HEK293 (cell line): ENCODE measurements around the gene CLTCL1.
A peak's percentile ranks its signal among the peaks of the same experiment; 100 is the strongest.

ENCODE experiments used
- CTCF ChIA-PET: fragments of 350-600 bp; formaldehyde crosslinking; extraction: SDS; loops from one replicate; lab custom pipeline; 2021; ENCODE audit warnings: antibody characterized with exemption; lab: Yijun Ruan, JAX
- POLR2A ChIA-PET: fragments of 300-600 bp; formaldehyde crosslinking; extraction: SDS; loops from one replicate; lab custom pipeline; 2020; ENCODE audit warnings: antibody characterized with exemption, inconsistent platforms; lab: Yijun Ruan, JAX
- H3K27ac ChIP-seq: fragments of 200-500 bp; sonication (Bioruptor generic); 2 replicates; pipeline ENCODE4 v1.5.1; 2014; ENCODE audit warnings: low read depth, low read length, control low read depth, inconsistent platforms; ENCODE audit errors: extremely low read depth
- H3K36me3 ChIP-seq, 2 experiments: fragments of 200-500 bp in 1 of 2; sonication (Bioruptor generic) in 1 of 2; 1 replicate in 1 of 2; 2 replicates in 1 of 2; pipeline ENCODE4 v1.5.1; 2014 to 2017; ENCODE audit warnings: inconsistent platforms in 2 of 2, low read length in 2 of 2; ENCODE audit not compliant: control insufficient read depth in 2 of 2, insufficient read depth in 1 of 2
- H3K4me1 ChIP-seq: fragments of 200-500 bp; sonication (Bioruptor generic); 2 replicates; pipeline ENCODE4 v1.5.1; 2014; ENCODE audit warnings: mild to moderate bottlenecking, low read length, inconsistent platforms; ENCODE audit not compliant: control insufficient read depth, insufficient read depth
- H3K4me3 ChIP-seq: 2 replicates; pipeline ENCODE4 v1.5.1; 2011; ENCODE audit warnings: low read depth, mild to moderate bottlenecking, control low read depth, low read length, moderate library complexity
- H3K9me3 ChIP-seq: fragments of 200-500 bp; sonication (Bioruptor generic); 2 replicates; pipeline ENCODE4 v1.5.1; 2014; ENCODE audit warnings: low read depth, low read length, inconsistent platforms; ENCODE audit not compliant: control insufficient read depth, insufficient read depth
- FEZF1 ChIP-seq: fragments of 450-650 bp; formaldehyde crosslinking; IDR thresholded peaks from 2 replicates; pipeline ENCODE4 v1.5.1; 2016; ENCODE audit warnings: missing biosample characterization, missing genetic modification characterization
- HOXC10 ChIP-seq: sonication (generic); formaldehyde crosslinking; IDR thresholded peaks from 2 replicates; pipeline ENCODE4 v1.8.1; 2023; ENCODE audit warnings: mild to moderate bottlenecking, missing genetic modification reagents
- KLF7 ChIP-seq: fragments of 450-650 bp; formaldehyde crosslinking; IDR thresholded peaks from 2 replicates; pipeline ENCODE4 v1.5.1; 2016; ENCODE audit warnings: missing biosample characterization, missing genetic modification characterization, borderline replicate concordance
- OSR2 ChIP-seq: fragments of 450-650 bp; formaldehyde crosslinking; IDR thresholded peaks from 2 replicates; pipeline ENCODE4 v1.5.1; 2016; ENCODE audit warnings: missing biosample characterization, missing genetic modification characterization
- REPIN1 ChIP-seq: fragments of 450-650 bp; formaldehyde crosslinking; IDR thresholded peaks from 2 replicates; pipeline ENCODE4 v1.5.1; 2017; ENCODE audit warnings: missing biosample characterization, missing genetic modification characterization, low read depth
- SP3 ChIP-seq: fragments of 450-650 bp; formaldehyde crosslinking; IDR thresholded peaks from 2 replicates; pipeline ENCODE4 v1.5.1; 2016; ENCODE audit warnings: missing biosample characterization, missing genetic modification characterization
- ZBTB17 ChIP-seq: fragments of 450-650 bp; formaldehyde crosslinking; IDR thresholded peaks from 2 replicates; pipeline ENCODE4 v1.5.1; 2016; ENCODE audit warnings: missing biosample characterization, missing genetic modification characterization
- ZBTB20 ChIP-seq: fragments of 450-650 bp; formaldehyde crosslinking; IDR thresholded peaks from 2 replicates; pipeline ENCODE4 v1.5.1; 2016; ENCODE audit warnings: missing biosample characterization, missing genetic modification characterization
- ZNF2 ChIP-seq: fragments of 450-650 bp; formaldehyde crosslinking; IDR thresholded peaks from 2 replicates; pipeline ENCODE4 v1.5.1; 2016; ENCODE audit warnings: missing biosample characterization, missing genetic modification characterization
- ZNF24 ChIP-seq: fragments of 450-650 bp; formaldehyde crosslinking; IDR thresholded peaks from 2 replicates; pipeline ENCODE4 v1.5.1; 2016; ENCODE audit warnings: missing biosample characterization, missing genetic modification characterization
- ZNF335 ChIP-seq: fragments of 450-650 bp; formaldehyde crosslinking; conservative IDR thresholded peaks from 2 replicates; pipeline ENCODE4 v1.5.1; 2016; ENCODE audit warnings: missing biosample characterization, missing genetic modification characterization
- ZNF423 ChIP-seq: fragments of 450-650 bp; formaldehyde crosslinking; IDR thresholded peaks from 2 replicates; pipeline ENCODE4 v1.5.1; 2016; ENCODE audit warnings: missing biosample characterization, missing genetic modification characterization
- ZNF585B ChIP-seq: fragments of 450-650 bp; formaldehyde crosslinking; IDR thresholded peaks from 2 replicates; pipeline ENCODE4 v1.5.1; 2016; ENCODE audit warnings: missing biosample characterization, missing genetic modification characterization
- ZNF621 ChIP-seq: fragments of 450-650 bp; formaldehyde crosslinking; IDR thresholded peaks from 2 replicates; pipeline ENCODE4 v1.5.1; 2017; ENCODE audit warnings: missing biosample characterization, missing genetic modification characterization
- ZNF626 ChIP-seq: fragments of 450-650 bp; sonication (Bioruptor Pico); formaldehyde crosslinking; IDR thresholded peaks from 2 replicates; pipeline ENCODE4 v1.5.1; 2018; ENCODE audit warnings: missing biosample characterization, missing genetic modification characterization, inconsistent platforms
- ZNF707 ChIP-seq: fragments of 450-650 bp; formaldehyde crosslinking; IDR thresholded peaks from 2 replicates; pipeline ENCODE4 v1.5.1; 2016; ENCODE audit warnings: missing biosample characterization, missing genetic modification characterization
- ZNF791 ChIP-seq: fragments of 450-650 bp; formaldehyde crosslinking; IDR thresholded peaks from 2 replicates; pipeline ENCODE4 v1.5.1; 2016; ENCODE audit warnings: missing biosample characterization, missing genetic modification characterization
- ZNF792 ChIP-seq: fragments of 450-650 bp; formaldehyde crosslinking; IDR thresholded peaks from 2 replicates; pipeline ENCODE4 v1.5.1; 2016; ENCODE audit warnings: missing biosample characterization, missing genetic modification characterization
- ZSCAN16 ChIP-seq: fragments of 450-650 bp; formaldehyde crosslinking; IDR thresholded peaks from 2 replicates; pipeline ENCODE4 v1.5.1; 2016; ENCODE audit warnings: missing biosample characterization, missing genetic modification characterization
- TF ChIP-seq, protein P1 (sequence below): fragments of 450-650 bp; formaldehyde crosslinking; IDR thresholded peaks from 2 replicates; pipeline ENCODE4 v1.5.1; 2016; ENCODE audit warnings: missing biosample characterization, missing genetic modification characterization
- TF ChIP-seq, protein P2 (sequence below): fragments of 450-650 bp; formaldehyde crosslinking; optimal IDR thresholded peaks from 2 replicates; pipeline ENCODE3; 2016; ENCODE audit warnings: missing biosample characterization, mild to moderate bottlenecking, missing genetic modification characterization
- TF ChIP-seq, protein P3 (sequence below): fragments of 450-650 bp; formaldehyde crosslinking; IDR thresholded peaks from 2 replicates; pipeline ENCODE4 v1.5.1; 2016; ENCODE audit warnings: missing biosample characterization, missing genetic modification characterization
- TF ChIP-seq, protein P4 (sequence below): fragments of 450-650 bp; formaldehyde crosslinking; IDR thresholded peaks from 2 replicates; pipeline ENCODE4 v1.5.1; 2017; ENCODE audit warnings: missing biosample characterization, missing genetic modification characterization

Gene CLTCL1

DNA sequence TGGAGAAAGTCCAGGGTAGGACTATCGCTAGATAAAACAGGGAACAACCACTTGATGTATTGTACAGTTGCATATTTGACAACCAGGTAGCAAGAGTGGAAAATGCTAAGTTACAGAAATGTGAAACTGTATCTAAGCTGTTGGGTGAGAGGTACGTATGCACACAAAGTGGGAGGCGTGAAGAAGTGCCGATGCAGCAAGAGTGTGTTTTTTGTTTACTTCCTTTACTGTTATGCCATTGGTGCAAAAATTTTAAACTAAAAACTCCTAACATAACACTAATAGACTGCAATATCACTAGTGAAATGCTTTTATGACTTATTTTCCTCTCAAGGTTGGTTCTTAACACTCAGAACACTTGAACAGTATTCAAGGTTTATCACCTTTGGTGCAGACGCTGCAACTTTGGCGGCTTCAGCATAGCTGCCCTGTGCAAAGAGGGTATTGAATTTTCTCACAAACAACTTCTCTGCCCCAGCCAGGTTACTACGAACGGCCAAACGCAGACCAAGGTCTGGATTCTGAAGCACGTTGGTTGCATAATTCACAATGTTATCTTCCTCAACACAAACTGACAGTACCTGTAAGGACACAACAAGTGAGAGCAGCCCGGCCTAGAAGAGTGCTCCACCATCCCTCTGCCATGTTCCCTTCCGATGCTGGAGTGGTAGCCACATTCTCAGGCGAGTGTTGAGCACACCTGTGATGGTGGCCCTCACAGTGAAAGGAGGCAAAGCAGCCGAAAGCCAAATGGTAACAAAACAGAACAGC, 57.2 kb downstream of the CLTCL1 start:
- no peak overlapping the region for H3K27ac ChIP-seq
- no peak overlapping the region for H3K4me3 ChIP-seq
- H3K9me3 ChIP-seq = no peaks in the 10 kb centered on the region
- POLR2A ChIA-PET = no interaction called here
- CTCF ChIA-PET = interaction anchor here (1.0 kb wide), 1 partner anchor 41 kb away, joined by 3 read pairs; no protein-coding TSS in a partner anchor
- H3K4me1 ChIP-seq = peaks cover 6% of the 10 kb centered on the region; the same call in 1 of the 2 replicates
- no peak for TF ChIP-seq ZNF791
- no peak for TF ChIP-seq ZBTB20 (tag by site-specific recombination)
- TF ChIP-seq ZNF707 (tag by site-specific recombination) = no peak
- no peak for TF ChIP-seq ZNF335 (tag by site-specific recombination)
- no peak for TF ChIP-seq KLF7
- no peak for TF ChIP-seq ZNF585B (tag by site-specific recombination)
- no peak for TF ChIP-seq ZNF621 (tag by site-specific recombination)
- no peak for TF ChIP-seq ZSCAN16 (tag by site-specific recombination)
- TF ChIP-seq SP3 (tag by site-specific recombination) = no peak
- TF ChIP-seq REPIN1 (tag by site-specific recombination) = no peak
- TF ChIP-seq, protein P1, sequence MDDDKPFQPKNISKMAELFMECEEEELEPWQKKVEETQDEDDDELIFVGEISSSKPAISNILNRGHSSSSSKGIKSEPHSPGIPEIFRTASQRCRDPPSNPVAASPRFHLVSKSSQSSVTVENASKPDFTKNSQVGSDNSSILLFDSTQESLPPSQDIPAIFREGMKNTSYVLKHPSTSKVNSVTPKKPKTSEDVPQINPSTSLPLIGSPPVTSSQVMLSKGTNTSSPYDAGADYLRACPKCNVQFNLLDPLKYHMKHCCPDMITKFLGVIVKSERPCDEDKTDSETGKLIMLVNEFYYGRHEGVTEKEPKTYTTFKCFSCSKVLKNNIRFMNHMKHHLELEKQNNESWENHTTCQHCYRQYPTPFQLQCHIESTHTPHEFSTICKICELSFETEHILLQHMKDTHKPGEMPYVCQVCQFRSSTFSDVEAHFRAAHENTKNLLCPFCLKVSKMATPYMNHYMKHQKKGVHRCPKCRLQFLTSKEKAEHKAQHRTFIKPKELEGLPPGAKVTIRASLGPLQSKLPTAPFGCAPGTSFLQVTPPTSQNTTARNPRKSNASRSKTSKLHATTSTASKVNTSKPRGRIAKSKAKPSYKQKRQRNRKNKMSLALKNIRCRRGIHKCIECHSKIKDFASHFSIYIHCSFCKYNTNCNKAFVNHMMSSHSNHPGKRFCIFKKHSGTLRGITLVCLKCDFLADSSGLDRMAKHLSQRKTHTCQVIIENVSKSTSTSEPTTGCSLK (tag by site-specific recombination) = no peak
- TF ChIP-seq, protein P2, sequence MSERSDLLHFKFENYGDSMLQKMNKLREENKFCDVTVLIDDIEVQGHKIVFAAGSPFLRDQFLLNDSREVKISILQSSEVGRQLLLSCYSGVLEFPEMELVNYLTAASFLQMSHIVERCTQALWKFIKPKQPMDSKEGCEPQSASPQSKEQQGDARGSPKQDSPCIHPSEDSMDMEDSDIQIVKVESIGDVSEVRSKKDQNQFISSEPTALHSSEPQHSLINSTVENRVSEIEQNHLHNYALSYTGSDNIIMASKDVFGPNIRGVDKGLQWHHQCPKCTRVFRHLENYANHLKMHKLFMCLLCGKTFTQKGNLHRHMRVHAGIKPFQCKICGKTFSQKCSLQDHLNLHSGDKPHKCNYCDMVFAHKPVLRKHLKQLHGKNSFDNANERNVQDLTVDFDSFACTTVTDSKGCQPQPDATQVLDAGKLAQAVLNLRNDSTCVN = no peak
- TF ChIP-seq ZNF2 (tag by site-specific recombination) = no peak
- TF ChIP-seq, all 188 proteins: peak for 0
- H3K36me3 ChIP-seq = peaks cover 0 to 65% of the 10 kb centered on the region in 2 experiments; a peak in 2 of 3 replicates

DNA sequence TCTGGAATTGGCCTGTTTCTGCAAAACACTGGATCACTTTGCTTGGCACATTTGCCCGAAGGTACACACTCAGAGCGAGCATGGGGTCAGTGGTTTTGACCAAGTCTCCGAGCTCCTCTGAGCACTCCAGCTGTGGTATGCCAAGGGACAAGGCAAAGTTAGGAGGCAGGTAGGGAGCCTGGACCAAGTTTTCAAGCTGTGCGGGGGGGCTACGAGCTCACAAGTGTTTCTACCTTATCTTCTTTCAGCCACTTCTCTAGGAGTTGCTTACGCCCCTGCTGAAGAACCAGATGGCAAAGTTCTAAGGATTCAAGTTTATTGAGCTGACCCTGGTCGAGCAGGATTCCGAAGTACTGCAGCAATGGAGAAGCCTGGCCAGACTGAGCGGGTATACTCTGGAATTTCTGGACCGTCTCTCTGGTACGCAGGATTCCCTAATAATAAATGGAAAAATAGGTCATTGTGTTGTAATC, 58.3 kb downstream of the CLTCL1 start:
- H3K27ac ChIP-seq = no peak overlapping the region
- H3K4me1 ChIP-seq = peaks cover 6% of the 10 kb centered on the region; the same call in 1 of the 2 replicates
- TF ChIP-seq, protein P3, sequence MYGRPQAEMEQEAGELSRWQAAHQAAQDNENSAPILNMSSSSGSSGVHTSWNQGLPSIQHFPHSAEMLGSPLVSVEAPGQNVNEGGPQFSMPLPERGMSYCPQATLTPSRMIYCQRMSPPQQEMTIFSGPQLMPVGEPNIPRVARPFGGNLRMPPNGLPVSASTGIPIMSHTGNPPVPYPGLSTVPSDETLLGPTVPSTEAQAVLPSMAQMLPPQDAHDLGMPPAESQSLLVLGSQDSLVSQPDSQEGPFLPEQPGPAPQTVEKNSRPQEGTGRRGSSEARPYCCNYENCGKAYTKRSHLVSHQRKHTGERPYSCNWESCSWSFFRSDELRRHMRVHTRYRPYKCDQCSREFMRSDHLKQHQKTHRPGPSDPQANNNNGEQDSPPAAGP = no peak
- TF ChIP-seq ZNF24 (tag by site-specific recombination) (no peak), ZNF423 (tag by site-specific recombination) (no peak), HOXC10 (CRISPR knock-in tag) (no peak), ZNF792 (tag by site-specific recombination) (no peak)
- TF ChIP-seq, all 188 proteins: peak for 0
- Histone ChIP-seq H3K4me3 (no peak overlapping the region), H3K9me3 (no peaks in the 10 kb centered on the region), H3K36me3 (peaks cover 0 to 66% of the 10 kb centered on the region in 2 experiments; a peak in 2 of 3 replicates)
- ChIA-PET POLR2A (no interaction called here), CTCF (no interaction called here)

DNA sequence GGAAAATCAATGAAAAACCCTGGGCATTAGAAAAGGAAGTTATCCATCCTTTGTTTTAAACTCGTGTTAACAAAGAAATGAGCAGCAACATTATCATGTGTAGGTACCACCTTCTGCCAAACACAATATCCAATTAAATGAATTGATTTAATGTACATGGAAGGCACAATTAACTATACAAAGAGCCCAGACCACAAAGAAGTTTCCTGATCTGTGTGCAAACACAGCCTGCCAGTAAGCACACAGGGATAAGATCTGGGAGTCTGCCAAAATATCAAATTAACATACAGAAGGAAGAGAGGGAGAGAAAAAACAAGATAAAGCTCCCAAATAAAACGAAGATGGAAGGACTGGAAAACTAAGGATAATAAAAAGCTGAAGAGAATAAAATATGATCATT, 58.9 kb downstream of the CLTCL1 start:
- TF ChIP-seq OSR2 = peak; percentile 82
- peak; percentile 29; the same call in 1 of the 2 replicates for TF ChIP-seq ZBTB17 (tag by site-specific recombination)
- peak; percentile 84 for TF ChIP-seq FEZF1 (tag by site-specific recombination)
- TF ChIP-seq, protein P4, sequence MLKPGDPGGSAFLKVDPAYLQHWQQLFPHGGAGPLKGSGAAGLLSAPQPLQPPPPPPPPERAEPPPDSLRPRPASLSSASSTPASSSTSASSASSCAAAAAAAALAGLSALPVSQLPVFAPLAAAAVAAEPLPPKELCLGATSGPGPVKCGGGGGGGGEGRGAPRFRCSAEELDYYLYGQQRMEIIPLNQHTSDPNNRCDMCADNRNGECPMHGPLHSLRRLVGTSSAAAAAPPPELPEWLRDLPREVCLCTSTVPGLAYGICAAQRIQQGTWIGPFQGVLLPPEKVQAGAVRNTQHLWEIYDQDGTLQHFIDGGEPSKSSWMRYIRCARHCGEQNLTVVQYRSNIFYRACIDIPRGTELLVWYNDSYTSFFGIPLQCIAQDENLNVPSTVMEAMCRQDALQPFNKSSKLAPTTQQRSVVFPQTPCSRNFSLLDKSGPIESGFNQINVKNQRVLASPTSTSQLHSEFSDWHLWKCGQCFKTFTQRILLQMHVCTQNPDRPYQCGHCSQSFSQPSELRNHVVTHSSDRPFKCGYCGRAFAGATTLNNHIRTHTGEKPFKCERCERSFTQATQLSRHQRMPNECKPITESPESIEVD (tag by site-specific recombination) = peak; percentile 86
- TF ChIP-seq ZNF626 (tag by site-specific recombination) = no peak
- H3K4me3 ChIP-seq = no peak overlapping the region
- H3K9me3 ChIP-seq = no peaks in the 10 kb centered on the region
- peaks cover 6% of the 10 kb centered on the region; the same call in 1 of the 2 replicates for H3K4me1 ChIP-seq
- H3K36me3 ChIP-seq = peaks cover 0 to 71% of the 10 kb centered on the region in 2 experiments; a peak in 1 of 3 replicates
- ChIA-PET CTCF (no interaction called here), POLR2A (no interaction called here)
- H3K27ac ChIP-seq = no peak overlapping the region
